Memory B cell (primary cell): ENCODE results near the gene RPA1.
"Not testable (repeated sequence)": the region's sequence is repeated elsewhere in the genome, so short reads cannot be mapped to it uniquely, and the experiment has no call there.

ENCODE experiments used
- ATAC-seq: fragments of 150-1000 bp; cut with Tn5 transposase; 2 replicates; pipeline ENCODE4 v1.10.0; 2021; ENCODE audit warnings: low read depth, mild to moderate bottlenecking, moderate library complexity
- DNase-seq, 2 donors: peaks; one replicate each; pipeline ENCODE4 v3.0.0; 2022; ENCODE audit warnings: low spot score in 2 of 2
- H3K27ac Mint-ChIP-seq: one replicate; pipeline ENCODE4 v1.8.0; 2022; ENCODE audit warnings: mild to moderate bottlenecking, moderate library complexity, mixed read lengths
- H3K27me3 Mint-ChIP-seq: one replicate; pipeline ENCODE4 v1.8.0; 2022; ENCODE audit warnings: mixed read lengths
- H3K36me3 Mint-ChIP-seq: one replicate; pipeline ENCODE4 v1.8.0; 2022; ENCODE audit warnings: mild to moderate bottlenecking, mixed read lengths
- H3K4me1 Mint-ChIP-seq: one replicate; pipeline ENCODE4 v1.8.0; 2022; ENCODE audit warnings: mixed read lengths
- H3K4me3 Mint-ChIP-seq: one replicate; pipeline ENCODE4 v1.8.0; 2022; ENCODE audit warnings: mild to moderate bottlenecking, moderate library complexity, mixed read lengths
- H3K9me3 Mint-ChIP-seq: one replicate; pipeline ENCODE4 v1.8.0; 2022; ENCODE audit warnings: mixed read lengths

RPA1 gene

GRCh38 chr17:1843947-1844346, 14.1 kb downstream of the RPA1 start:
- DNase-seq (no peak), ATAC-seq (no peak)
- peaks cover 4% of the 10 kb centered on the region for H3K4me1 Mint-ChIP-seq
- peaks cover 31% of the 10 kb centered on the region for H3K36me3 Mint-ChIP-seq
- H3K27me3 Mint-ChIP-seq = no peaks in the 10 kb centered on the region
- H3K4me3 Mint-ChIP-seq = no peak overlapping the region
- H3K9me3 Mint-ChIP-seq = no peaks in the 10 kb centered on the region
- H3K27ac Mint-ChIP-seq = no peak overlapping the region

GRCh38 chr17:1847191-1847590, 17.4 kb downstream of the RPA1 start:
- no peak for ATAC-seq
- no peak overlapping the region for H3K4me3 Mint-ChIP-seq
- no peaks in the 10 kb centered on the region for H3K9me3 Mint-ChIP-seq
- no peaks in the 10 kb centered on the region for H3K27me3 Mint-ChIP-seq
- H3K27ac Mint-ChIP-seq = no peak overlapping the region
- H3K4me1 Mint-ChIP-seq = peaks cover 9% of the 10 kb centered on the region
- H3K36me3 Mint-ChIP-seq = peaks cover 38% of the 10 kb centered on the region
- DNase-seq = no peak

- Mint-ChIP-seq H3K4me1 (peaks cover 14% of the 10 kb centered on the region), H3K36me3 (peaks cover 30% of the 10 kb centered on the region), H3K27ac (peak overlapping the region; percentile 91), H3K9me3 (no peaks in the 10 kb centered on the region), H3K4me3 (no peak overlapping the region), H3K27me3 (no peaks in the 10 kb centered on the region)
- peak; percentile 62 for ATAC-seq
- DNase-seq = no peak
Observed at GRCh38 chr17:1852327-1852726, 22.5 kb downstream of the RPA1 start.

- H3K27me3 Mint-ChIP-seq = no peaks in the 10 kb centered on the region
- no peak for ATAC-seq
- H3K4me3 Mint-ChIP-seq = no peak overlapping the region
- H3K4me1 Mint-ChIP-seq = peaks cover 14% of the 10 kb centered on the region
- peaks cover 24% of the 10 kb centered on the region for H3K36me3 Mint-ChIP-seq
- DNase-seq = no peak
- no peaks in the 10 kb centered on the region for H3K9me3 Mint-ChIP-seq
- H3K27ac Mint-ChIP-seq = no peak overlapping the region
Observed at GRCh38 chr17:1853698-1854097, 23.9 kb downstream of the RPA1 start.

- not testable (repeated sequence) for DNase-seq, H3K27ac Mint-ChIP-seq, H3K27me3 Mint-ChIP-seq, H3K4me3 Mint-ChIP-seq, ATAC-seq, H3K9me3 Mint-ChIP-seq, H3K4me1 Mint-ChIP-seq
- H3K36me3 Mint-ChIP-seq = peaks cover 25% of the 10 kb centered on the region
Observed at GRCh38 chr17:1856462-1856861, 26.7 kb downstream of the RPA1 start.

- peaks cover 10% of the 10 kb centered on the region for H3K36me3 Mint-ChIP-seq
- no peaks in the 10 kb centered on the region for H3K9me3 Mint-ChIP-seq
- DNase-seq = no peak
- no peak overlapping the region for H3K27ac Mint-ChIP-seq
- no peak for ATAC-seq
- H3K4me3 Mint-ChIP-seq = no peak overlapping the region
- H3K27me3 Mint-ChIP-seq = no peaks in the 10 kb centered on the region
- H3K4me1 Mint-ChIP-seq = no peaks in the 10 kb centered on the region
Observed at GRCh38 chr17:1860978-1861377, 31.2 kb downstream of the RPA1 start.

GRCh38 chr17:1861391-1862010, 31.7 kb downstream of the RPA1 start:
- no peak overlapping the region for H3K27ac Mint-ChIP-seq
- H3K36me3 Mint-ChIP-seq = peaks cover 10% of the 10 kb centered on the region
- H3K4me1 Mint-ChIP-seq = no peaks in the 10 kb centered on the region
- ATAC-seq (no peak), DNase-seq (no peak)
- H3K9me3 Mint-ChIP-seq = no peaks in the 10 kb centered on the region
- H3K4me3 Mint-ChIP-seq = no peak overlapping the region
- H3K27me3 Mint-ChIP-seq = no peaks in the 10 kb centered on the region

GRCh38 chr17:1865252-1866037, 35.6 kb downstream of the RPA1 start:
- ATAC-seq = peak; percentile 73
- DNase-seq = peak; percentile 45 to 70
- H3K4me3 Mint-ChIP-seq = no peak overlapping the region
- H3K27ac Mint-ChIP-seq = no peak overlapping the region
- peaks cover 8% of the 10 kb centered on the region for H3K36me3 Mint-ChIP-seq
- no peaks in the 10 kb centered on the region for H3K27me3 Mint-ChIP-seq
- H3K9me3 Mint-ChIP-seq = no peaks in the 10 kb centered on the region
- no peaks in the 10 kb centered on the region for H3K4me1 Mint-ChIP-seq

- Mint-ChIP-seq H3K4me3 (no peak overlapping the region), H3K36me3 (peaks cover 4% of the 10 kb centered on the region), H3K27ac (no peak overlapping the region), H3K27me3 (no peaks in the 10 kb centered on the region), H3K9me3 (no peaks in the 10 kb centered on the region), H3K4me1 (no peaks in the 10 kb centered on the region)
- ATAC-seq (no peak), DNase-seq (no peak)
Observed at GRCh38 chr17:1867307-1867706, 37.5 kb downstream of the RPA1 start.

- Mint-ChIP-seq H3K4me1 (no peaks in the 10 kb centered on the region), H3K9me3 (no peaks in the 10 kb centered on the region), H3K27ac (no peak overlapping the region), H3K36me3 (peaks cover 8% of the 10 kb centered on the region), H3K27me3 (no peaks in the 10 kb centered on the region), H3K4me3 (no peak overlapping the region)
- ATAC-seq (no peak), DNase-seq (no peak)
Observed at GRCh38 chr17:1868090-1868489, 38.3 kb downstream of the RPA1 start.

GRCh38 chr17:1870592-1870991, 40.8 kb downstream of the RPA1 start:
- Mint-ChIP-seq H3K27ac (no peak overlapping the region), H3K4me1 (no peaks in the 10 kb centered on the region), H3K9me3 (no peaks in the 10 kb centered on the region), H3K36me3 (peaks cover 13% of the 10 kb centered on the region), H3K4me3 (no peak overlapping the region), H3K27me3 (no peaks in the 10 kb centered on the region)
- ATAC-seq (no peak), DNase-seq (no peak)

GRCh38 chr17:1871756-1872155, 42.0 kb downstream of the RPA1 start:
- no peak for ATAC-seq
- DNase-seq = no peak
- H3K4me3 Mint-ChIP-seq = no peak overlapping the region
- no peaks in the 10 kb centered on the region for H3K27me3 Mint-ChIP-seq
- H3K9me3 Mint-ChIP-seq = no peaks in the 10 kb centered on the region
- H3K36me3 Mint-ChIP-seq = peaks cover 14% of the 10 kb centered on the region
- H3K4me1 Mint-ChIP-seq = no peaks in the 10 kb centered on the region
- H3K27ac Mint-ChIP-seq = no peak overlapping the region

GRCh38 chr17:1872254-1872653, 42.4 kb downstream of the RPA1 start:
- H3K4me3 Mint-ChIP-seq = no peak overlapping the region

GRCh38 chr17:1872976-1873375, 43.2 kb downstream of the RPA1 start:
- peak overlapping the region; percentile 58 for H3K27ac Mint-ChIP-seq
- H3K36me3 Mint-ChIP-seq = peaks cover 22% of the 10 kb centered on the region
- ATAC-seq (no peak), DNase-seq (no peak)
- H3K9me3 Mint-ChIP-seq = no peaks in the 10 kb centered on the region
- H3K27me3 Mint-ChIP-seq = no peaks in the 10 kb centered on the region
- no peak overlapping the region for H3K4me3 Mint-ChIP-seq
- H3K4me1 Mint-ChIP-seq = no peaks in the 10 kb centered on the region

More at GRCh38 chr17:1872254-1872653, 42.4 kb downstream of the RPA1 start:
- Mint-ChIP-seq H3K27me3 (no peaks in the 10 kb centered on the region), H3K27ac (no peak overlapping the region), H3K36me3 (peaks cover 19% of the 10 kb centered on the region), H3K4me1 (no peaks in the 10 kb centered on the region), H3K9me3 (no peaks in the 10 kb centered on the region)
- DNase-seq = no peak
- no peak for ATAC-seq

- Mint-ChIP-seq H3K36me3 (peaks cover 22% of the 10 kb centered on the region), H3K27me3 (no peaks in the 10 kb centered on the region), H3K27ac (peak overlapping the region; percentile 58), H3K4me1 (no peaks in the 10 kb centered on the region), H3K9me3 (no peaks in the 10 kb centered on the region), H3K4me3 (no peak overlapping the region)
- DNase-seq (no peak), ATAC-seq (no peak)
Observed at GRCh38 chr17:1873418-1873817, 43.6 kb downstream of the RPA1 start.
